ENCODE data around the gene STAT3.
A peak's percentile ranks its signal among the peaks of the same experiment; 100 is the strongest.
"Not testable (repeated sequence)": the region's sequence is repeated elsewhere in the genome, so short reads cannot be mapped to it uniquely, and the experiment has no call there.

Gene STAT3

DNA sequence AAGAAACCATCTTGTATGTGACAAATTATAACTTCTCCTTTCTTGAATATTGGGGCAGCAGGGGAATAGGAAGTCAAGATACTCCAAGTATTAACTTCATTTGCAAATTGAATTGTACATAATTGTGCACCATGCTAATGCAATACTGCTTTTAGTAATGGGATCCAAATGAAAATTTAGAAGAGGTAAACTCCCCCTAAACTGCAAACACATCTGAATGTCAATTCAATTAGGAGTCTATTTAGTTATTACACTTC, 116.5 kb downstream of the STAT3 start:
- Mint-ChIP-seq H3K27ac (peak overlapping the region; percentile 99), H3K4me1 (ENCODE audit: low read depth) (peaks cover 79% of the 10 kb centered on the region), H3K36me3 (peaks cover 5% of the 10 kb centered on the region), H3K4me3 (peak overlapping the region; percentile 98), H3K9me3 (ENCODE audit: low read depth) (no peaks in the 10 kb centered on the region), H3K27me3 (no peaks in the 10 kb centered on the region)

- peak overlapping the region; percentile 99 for H3K27ac Mint-ChIP-seq
Measured at GRCh38 chr17:42271006-42271778, 117.0 kb downstream of the STAT3 start.

GRCh38 chr17:42270596-42270995, 117.6 kb downstream of the STAT3 start:
- Mint-ChIP-seq H3K4me1 (ENCODE audit: low read depth) (peaks cover 83% of the 10 kb centered on the region), H3K27me3 (no peaks in the 10 kb centered on the region), H3K36me3 (peaks cover 5% of the 10 kb centered on the region), H3K27ac (peak overlapping the region; percentile 99), H3K4me3 (peak overlapping the region; percentile 98), H3K9me3 (ENCODE audit: low read depth) (no peaks in the 10 kb centered on the region)

More at GRCh38 chr17:42271006-42271778, 117.0 kb downstream of the STAT3 start:
- Mint-ChIP-seq H3K9me3 (ENCODE audit: low read depth) (no peaks in the 10 kb centered on the region), H3K4me3 (peak overlapping the region; percentile 98), H3K4me1 (ENCODE audit: low read depth) (peaks cover 82% of the 10 kb centered on the region), H3K27me3 (no peaks in the 10 kb centered on the region), H3K36me3 (peaks cover 5% of the 10 kb centered on the region)

GRCh38 chr17:42270170-42270535, 118.1 kb downstream of the STAT3 start:
- Mint-ChIP-seq H3K4me1 (ENCODE audit: low read depth) (peaks cover 81% of the 10 kb centered on the region), H3K27ac (peak overlapping the region; percentile 94), H3K4me3 (peak overlapping the region; percentile 30), H3K27me3 (no peaks in the 10 kb centered on the region), H3K36me3 (peaks cover 5% of the 10 kb centered on the region), H3K9me3 (ENCODE audit: low read depth) (no peaks in the 10 kb centered on the region)

- H3K9me3 Mint-ChIP-seq (ENCODE audit: low read depth): no peaks in the 10 kb centered on the region
- no peaks in the 10 kb centered on the region for H3K27me3 Mint-ChIP-seq
- peaks cover 69% of the 10 kb centered on the region for H3K4me1 Mint-ChIP-seq (ENCODE audit: low read depth)
- peaks cover 5% of the 10 kb centered on the region for H3K36me3 Mint-ChIP-seq
- H3K4me3 Mint-ChIP-seq: peak overlapping the region; percentile 44
- H3K27ac Mint-ChIP-seq: peak overlapping the region; percentile 94
Measured at GRCh38 chr17:42268236-42268635, 120.0 kb downstream of the STAT3 start.

DNA sequence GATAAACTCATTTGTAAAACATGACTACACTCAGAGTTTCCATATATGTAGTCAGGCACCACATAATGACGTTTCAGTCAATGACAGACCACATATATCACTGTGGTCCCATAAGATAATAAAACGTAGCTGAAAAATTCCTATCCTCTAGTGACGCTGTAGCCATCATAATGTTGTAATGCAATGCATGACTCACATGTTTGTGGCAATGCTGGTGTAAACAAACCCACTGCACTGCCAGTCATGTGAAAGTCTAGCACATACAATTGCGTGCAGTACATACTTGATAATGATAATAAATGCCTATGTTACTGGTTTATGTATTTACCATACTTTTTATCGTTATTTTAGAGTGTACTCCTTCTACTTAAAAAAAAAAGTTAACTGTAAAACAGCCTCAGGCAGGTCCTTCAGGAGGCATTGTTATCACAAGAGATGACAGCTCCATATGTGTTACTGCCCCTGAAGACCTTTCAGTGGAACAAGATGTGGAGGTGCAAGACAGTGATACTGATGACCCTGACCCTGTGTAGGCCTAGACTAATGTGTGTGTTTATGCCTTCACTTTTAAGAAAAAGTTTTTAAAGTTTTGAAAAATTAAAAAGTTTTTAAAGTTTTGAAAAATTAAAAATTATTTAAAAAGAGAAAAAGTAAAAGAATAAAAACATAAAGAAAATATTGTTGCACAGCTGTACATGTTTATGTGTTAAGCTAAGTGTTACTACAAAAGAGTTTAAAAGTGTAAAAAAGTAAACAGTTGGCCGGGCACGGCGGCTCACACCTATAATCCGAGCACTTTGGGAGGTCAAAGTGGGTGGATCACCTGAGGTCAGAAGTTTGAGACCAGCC, 121.1 kb downstream of the STAT3 start:
- peaks cover 5% of the 10 kb centered on the region for H3K36me3 Mint-ChIP-seq
- no peaks in the 10 kb centered on the region for H3K27me3 Mint-ChIP-seq
- peaks cover 60% of the 10 kb centered on the region for H3K4me1 Mint-ChIP-seq (ENCODE audit: low read depth)
- H3K4me3 Mint-ChIP-seq: peak overlapping the region; percentile 69
- H3K9me3 Mint-ChIP-seq (ENCODE audit: low read depth): no peaks in the 10 kb centered on the region
- H3K27ac Mint-ChIP-seq: peak overlapping the region; percentile 96

DNA sequence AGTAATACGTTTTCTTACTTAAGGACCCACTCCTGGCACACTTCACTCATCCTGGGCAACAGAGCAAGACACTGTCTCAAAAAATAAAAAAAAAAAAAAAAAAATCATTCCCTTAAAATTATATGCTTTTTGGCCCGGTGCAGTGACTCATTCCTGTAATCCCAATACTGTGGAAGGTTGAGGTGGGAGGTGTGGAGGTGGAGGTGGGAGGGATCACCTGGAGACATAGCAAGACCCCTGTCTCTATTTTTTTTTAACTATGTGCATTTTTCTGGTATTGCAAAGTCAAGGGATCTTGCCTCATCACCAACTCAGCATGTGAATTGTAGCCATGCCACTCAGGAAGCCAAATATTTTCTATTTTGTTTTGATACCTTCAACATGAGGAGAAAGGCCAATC, 121.8 kb downstream of the STAT3 start:
- H3K4me3 Mint-ChIP-seq: peak overlapping the region; percentile 69
- H3K27ac Mint-ChIP-seq: peak overlapping the region; percentile 96
- H3K36me3 Mint-ChIP-seq: peaks cover 5% of the 10 kb centered on the region
- no peaks in the 10 kb centered on the region for H3K27me3 Mint-ChIP-seq
- no peaks in the 10 kb centered on the region for H3K9me3 Mint-ChIP-seq (ENCODE audit: low read depth)
- peaks cover 56% of the 10 kb centered on the region for H3K4me1 Mint-ChIP-seq (ENCODE audit: low read depth)

- H3K4me1 Mint-ChIP-seq (ENCODE audit: low read depth): peaks cover 50% of the 10 kb centered on the region
- H3K4me3 Mint-ChIP-seq; H3K9me3 Mint-ChIP-seq (ENCODE audit: low read depth); H3K36me3 Mint-ChIP-seq; H3K27ac Mint-ChIP-seq; H3K27me3 Mint-ChIP-seq: not testable (repeated sequence)
Measured at GRCh38 chr17:42264366-42264765, 123.9 kb downstream of the STAT3 start.
